ENCODE data around the gene F8A3. TPM values are rescaled to one million over a fixed set of nuclear protein-coding genes. Genes with fewer than 3 reads are reported as not detected.
"Not testable (repeated sequence)": the region's sequence is repeated elsewhere in the genome, so short reads cannot be mapped to it uniquely, and the experiment has no call there.

F8A3 gene
- 10 to 100 TPM in 3 of 4 donors, 1 to 10 TPM in 1; 3.0 to 20.1 (median 14.5) TPM for total RNA-seq

GRCh38 chrX:155458471-155458870, at the start of gene F8A3:
Gene F8A3 (minus strand): TSS chrX:155458620. CDS start chrX:155458600, 20 bp downstream.
- not testable (repeated sequence) for H3K4me1 ChIP-seq; H3K9me3 ChIP-seq; H3K4me3 ChIP-seq; H3K27me3 ChIP-seq; H3K36me3 ChIP-seq; H3K27ac ChIP-seq; DNase-seq (ENCODE audit: low spot score in 2 of 2)
- WGBS, 2 donors, result no CpG with 5 or more reads among the region's 51 CpGs

- H3K27ac ChIP-seq, result no peak overlapping the region
- H3K4me3 ChIP-seq, result no peak overlapping the region
- TF ChIP-seq EP300 (IDR thresholded peaks at IDR 0.05) (no peak), CTCF (IDR thresholded peaks at IDR 0.05) (no peak), POLR2A (IDR thresholded peaks at IDR 0.05) (no peak)
- no peaks in the 10 kb centered on the region for H3K4me1 ChIP-seq
- H3K9me3 ChIP-seq, result no peaks in the 10 kb centered on the region
- peaks cover 0 to 24% (median 0%) of the 10 kb centered on the region in 3 donors for H3K36me3 ChIP-seq
- DNase-seq (ENCODE audit: low spot score in 2 of 2), result no peak
- H3K27me3 ChIP-seq, result no peaks in the 10 kb centered on the region
Measured at GRCh38 chrX:155505296-155505695, 46.9 kb upstream of the F8A3 start.

GRCh38 chrX:155495134-155495533, 36.7 kb upstream of the F8A3 start:
- not testable (repeated sequence) for H3K4me3 ChIP-seq; DNase-seq (ENCODE audit: low spot score in 2 of 2)
- no CpG with 5 or more reads among the region's 2 CpGs for whole genome bisulfite sequencing, 2 donors

GRCh38 chrX:155491421-155491820, 33.0 kb upstream of the F8A3 start:
- H3K4me1 ChIP-seq; H3K27ac ChIP-seq; DNase-seq (ENCODE audit: low spot score in 2 of 2); H3K27me3 ChIP-seq; H3K9me3 ChIP-seq; H3K4me3 ChIP-seq; H3K36me3 ChIP-seq: not testable (repeated sequence)
- WGBS, 2 donors, result no CpG with 5 or more reads among the region's 3 CpGs

More at GRCh38 chrX:155495134-155495533, 36.7 kb upstream of the F8A3 start:
- not testable (repeated sequence) for H3K9me3 ChIP-seq, H3K27me3 ChIP-seq, H3K27ac ChIP-seq, H3K36me3 ChIP-seq, H3K4me1 ChIP-seq

GRCh38 chrX:155477136-155477535, 18.7 kb upstream of the F8A3 start:
- not testable (repeated sequence) for H3K36me3 ChIP-seq; H3K9me3 ChIP-seq; H3K4me3 ChIP-seq; DNase-seq (ENCODE audit: low spot score in 2 of 2); H3K4me1 ChIP-seq; H3K27ac ChIP-seq; H3K27me3 ChIP-seq
- WGBS, 2 donors, result no CpG with 5 or more reads among the region's 7 CpGs

GRCh38 chrX:155466269-155466938, 8.0 kb upstream of the F8A3 start:
- H3K36me3 ChIP-seq; H3K27ac ChIP-seq; H3K4me1 ChIP-seq; DNase-seq (ENCODE audit: low spot score in 2 of 2); H3K4me3 ChIP-seq; H3K9me3 ChIP-seq; H3K27me3 ChIP-seq: not testable (repeated sequence)
- no CpG with 5 or more reads among the region's 9 CpGs for WGBS, 2 donors

GRCh38 chrX:155460501-155460900, 2.1 kb upstream of the F8A3 start:
- not testable (repeated sequence) for H3K9me3 ChIP-seq; DNase-seq (ENCODE audit: low spot score in 2 of 2); H3K36me3 ChIP-seq; H3K27ac ChIP-seq; H3K4me3 ChIP-seq; H3K4me1 ChIP-seq; H3K27me3 ChIP-seq
- no CpG with 5 or more reads among the region's 8 CpGs for WGBS, 2 donors

GRCh38 chrX:155457761-155458447, 516 bp downstream of the F8A3 start:
- not testable (repeated sequence) for DNase-seq (ENCODE audit: low spot score in 2 of 2); H3K4me3 ChIP-seq; H3K36me3 ChIP-seq; H3K27ac ChIP-seq; H3K27me3 ChIP-seq; H3K9me3 ChIP-seq; H3K4me1 ChIP-seq
- WGBS, 2 donors, result no CpG with 5 or more reads among the region's 97 CpGs

GRCh38 chrX:155441097-155441496, 17.3 kb downstream of the F8A3 start:
- Histone ChIP-seq H3K9me3 (peaks cover 0 to 5% (median 0%) of the 10 kb centered on the region in 4 donors), H3K4me3 (no peak overlapping the region), H3K27ac (no peak overlapping the region), H3K4me1 (no peaks in the 10 kb centered on the region), H3K27me3 (no peaks in the 10 kb centered on the region), H3K36me3 (peaks cover 0 to 12% (median 0%) of the 10 kb centered on the region in 3 donors)
- no peak for DNase-seq (ENCODE audit: low spot score in 2 of 2)
- TF ChIP-seq POLR2A (IDR thresholded peaks at IDR 0.05), result no peak
- no peak for TF ChIP-seq EP300 (IDR thresholded peaks at IDR 0.05)
- TF ChIP-seq CTCF (IDR thresholded peaks at IDR 0.05), result no peak

Data from tibial nerve (tissue), 4 donors.